GM23338 (cell line): Measurements from ENCODE around the gene CREB3L4.

ENCODE experiments used
- CREB1 ChIP-seq: fragments of 250-450 bp; sonication (Bioruptor Pico); IDR thresholded peaks from 2 replicates; pipeline ENCODE4 v1.5.0; 2020; ENCODE audit warnings: low read depth, mild to moderate bottlenecking, moderate library complexity
- CTCF ChIP-seq, 2 experiments: fragments of 200-600 bp in 1 of 2; sonication (generic) in 1 of 2; conservative IDR thresholded peaks; 2 replicates each; pipeline versions ENCODE4 v1.5.1 to v1.6.1; 2016 to 2017; ENCODE audit warnings: antibody characterized with exemption in 2 of 2, low read depth in 2 of 2, mild to moderate bottlenecking in 2 of 2, moderate library complexity in 1 of 2
- ETS1 ChIP-seq: IDR thresholded peaks from 2 replicates; pipeline ENCODE4 v1.6.1; 2016; ENCODE audit warnings: antibody characterized with exemption
- EZH2 ChIP-seq: fragments of 200-600 bp; sonication (generic); IDR thresholded peaks from one replicate; pipeline ENCODE4 v1.8.0; 2017; ENCODE audit warnings: antibody characterized with exemption, mild to moderate bottlenecking, low read depth; ENCODE audit not compliant: unreplicated experiment
- EZH2phosphoT487 ChIP-seq: fragments of 200-600 bp; sonication (generic); IDR thresholded peaks from one replicate; pipeline ENCODE4 v1.8.1; 2018; ENCODE audit warnings: antibody characterized with exemption; ENCODE audit not compliant: unreplicated experiment
- JUNB ChIP-seq: IDR thresholded peaks from one replicate; pipeline ENCODE4 v1.6.1; 2016; ENCODE audit warnings: antibody characterized with exemption; ENCODE audit not compliant: unreplicated experiment
- NANOG ChIP-seq: IDR thresholded peaks from 2 replicates; pipeline ENCODE4 v1.6.1; 2016; ENCODE audit warnings: antibody characterized with exemption, borderline replicate concordance
- POLR2AphosphoS5 ChIP-seq: IDR thresholded peaks from 2 replicates; pipeline ENCODE4 v1.6.1; 2016; ENCODE audit warnings: antibody characterized with exemption, low read depth
- REST ChIP-seq: IDR thresholded peaks from one replicate; pipeline ENCODE4 v1.6.1; 2018; ENCODE audit warnings: antibody characterized with exemption; ENCODE audit not compliant: unreplicated experiment
- STAT1 ChIP-seq: IDR thresholded peaks from one replicate; pipeline ENCODE4 v1.6.1; 2016; ENCODE audit warnings: antibody characterized with exemption; ENCODE audit not compliant: unreplicated experiment
- ZNF114 ChIP-seq: fragments of 250-450 bp; sonication (Bioruptor Pico); IDR thresholded peaks from 2 replicates; pipeline ENCODE4 v1.5.0; 2020; ENCODE audit warnings: mild to moderate bottlenecking, moderate library complexity
- ZNF331 ChIP-seq: fragments of 250-450 bp; sonication (Bioruptor Pico); IDR thresholded peaks from 2 replicates; pipeline ENCODE4 v1.5.0; 2020; ENCODE audit warnings: low read depth, mild to moderate bottlenecking, moderate library complexity
- ZNF462 ChIP-seq: fragments of 250-450 bp; sonication (Bioruptor Pico); IDR thresholded peaks from 2 replicates; pipeline ENCODE4 v1.5.0; 2020; ENCODE audit warnings: mild to moderate bottlenecking, moderate library complexity

- TF ChIP-seq POLR2AphosphoS5 (no peak), EZH2 (no peak), CTCF (conservative IDR thresholded peaks at IDR 0.05; ENCODE audit: low read depth in 2 of 2) (no peak), ZNF114 (CRISPR knock-in tag) (no peak), JUNB (no peak), EZH2phosphoT487 (no peak), REST (no peak), ZNF331 (CRISPR knock-in tag) (no peak), CREB1 (CRISPR knock-in tag) (no peak), ETS1 (no peak), NANOG (no peak), STAT1 (no peak), ZNF462 (no peak)
Observed at GRCh38 chr1:153933430-153933829, 34.3 kb upstream of the CREB3L4 start.
